HCT116 (cell line): ENCODE measurements around the gene RNF41. TPM values are rescaled to one million over a fixed set of nuclear protein-coding genes. Genes with fewer than 3 reads are reported as not detected.

Source experiments
- ATAC-seq: fragments of 200-7000 bp; cut with Tn5 transposase; 2 replicates; pipeline ENCODE4 v1.9.1; 2020; ENCODE audit warnings: mild to moderate bottlenecking, moderate library complexity
- BruUV-seq: library from RNA; stranded (reverse); fragments of 400-500 nt; replicated peaks from 2 replicates; lab custom pipeline; 2021; lab: Mats Ljungman, UMichigan
- CTCF ChIA-PET: fragments of 300-600 bp; sonication (Branson Sonifier 250); formaldehyde crosslinking; loops from one replicate; lab custom pipeline; 2021; ENCODE audit warnings: antibody characterized with exemption; lab: Charles Lee
- POLR2A ChIA-PET: fragments of 300-600, 350-600 bp; sonication (Branson Sonifier 250); formaldehyde crosslinking; loops from one replicate; lab custom pipeline; 2021; ENCODE audit warnings: antibody characterized with exemption; lab: Charles Lee
- RAD21 ChIA-PET, 2 experiments: fragments of 300-600 bp; sonication (Branson Sonifier 250); formaldehyde crosslinking; loops; one replicate each; lab custom pipeline; 2023; ENCODE audit warnings: low total read pairs in 2 of 2; ENCODE audit not compliant: uncharacterized antibody in 2 of 2, unreplicated experiment in 2 of 2, low non-redundant PET in 1 of 2; lab: Charles Lee
- DNase-seq: peaks from one replicate; pipeline ENCODE4 v3.0.0-alpha.2; 2010; ENCODE audit warnings: low read depth, low spot score
- H2AFZ ChIP-seq: fragments of 200-600 bp; shearing (Covaris generic), sonication (generic); 2 replicates; pipeline ENCODE4 v1.6.1; 2017; ENCODE audit warnings: low read depth, mixed run types, mixed read lengths, antibody characterized with exemption, low read length; ENCODE audit not compliant: poor library complexity, severe bottlenecking
- H3K27ac ChIP-seq: 2 replicates; pipeline ENCODE4 v1.5.1; 2012; ENCODE audit warnings: low read depth, low read length
- H3K27me3 ChIP-seq: fragments of 200-600 bp; sonication (generic); 2 replicates; pipeline ENCODE4 v1.6.1; 2016; ENCODE audit warnings: mixed run types, low read length, mixed read lengths; ENCODE audit not compliant: insufficient read depth
- H3K36me3 ChIP-seq, 2 experiments: fragments of 200-500 bp in 1 of 2; fragments of 200-600 bp in 1 of 2; sonication (Bioruptor generic) in 1 of 2; sonication (generic) in 1 of 2; 2 replicates each; pipeline versions ENCODE4 v1.5.1 to v1.6.1; 2014 to 2016; ENCODE audit warnings: low read length in 2 of 2, inconsistent platforms in 1 of 2, mixed read lengths in 1 of 2, mixed run types in 1 of 2; ENCODE audit not compliant: insufficient read depth in 2 of 2, control insufficient read depth in 1 of 2
- H3K4me1 ChIP-seq, 2 experiments: fragments of 200-600 bp in 1 of 2; sonication (generic) in 1 of 2; 2 replicates each; pipeline versions ENCODE4 v1.5.1 to v1.6.1; 2012 to 2017; ENCODE audit warnings: low read length in 2 of 2, inconsistent platforms in 1 of 2, mild to moderate bottlenecking in 1 of 2, mixed read lengths in 1 of 2, mixed run types in 1 of 2, moderate library complexity in 1 of 2; ENCODE audit not compliant: insufficient read depth in 2 of 2, control insufficient read depth in 1 of 2
- H3K4me2 ChIP-seq: fragments of 200-600 bp; sonication (generic); 2 replicates; pipeline ENCODE4 v1.6.1; 2017; ENCODE audit warnings: mixed run types, low read length, mixed read lengths
- H3K4me3 ChIP-seq, 2 experiments: fragments of 200-600 bp in 1 of 2; sonication (generic) in 1 of 2; replicated peaks in 1 of 2; 2 replicates each; pipeline ENCODE4 v1.5.1; 2011 to 2016; ENCODE audit warnings: low read length in 2 of 2, control low read depth in 1 of 2, low read depth in 1 of 2, mild to moderate bottlenecking in 1 of 2, mixed read lengths in 1 of 2, mixed run types in 1 of 2
- H3K79me2 ChIP-seq: fragments of 200-600 bp; sonication (generic); 2 replicates; pipeline ENCODE4 v1.6.1; 2017; ENCODE audit warnings: mild to moderate bottlenecking, mixed run types, low read length, moderate library complexity, mixed read lengths; ENCODE audit not compliant: insufficient read depth
- H3K9ac ChIP-seq: fragments of 200-600 bp; sonication (generic); 2 replicates; pipeline ENCODE4 v1.6.1; 2016; ENCODE audit warnings: low read length, mixed read lengths
- H3K9me2 ChIP-seq: fragments of 200-600 bp; sonication (generic), shearing (Covaris generic); 2 replicates; pipeline ENCODE4 v1.6.1; 2017; ENCODE audit warnings: mixed run types, mild to moderate bottlenecking, moderate library complexity; ENCODE audit not compliant: insufficient read depth
- H3K9me3 ChIP-seq, 2 experiments: fragments of 200-500 bp in 1 of 2; fragments of 200-600 bp in 1 of 2; sonication (Bioruptor generic) in 1 of 2; sonication (generic) in 1 of 2; 2 replicates each; pipeline ENCODE4 v1.6.1; 2014 to 2017; ENCODE audit warnings: low read length in 2 of 2, mixed read lengths in 2 of 2, inconsistent platforms in 1 of 2, low read depth in 1 of 2, mild to moderate bottlenecking in 1 of 2, mixed run types in 1 of 2, moderate library complexity in 1 of 2; ENCODE audit not compliant: control insufficient read depth in 1 of 2, insufficient read depth in 1 of 2
- H4K20me1 ChIP-seq: fragments of 200-600 bp; sonication (generic), shearing (Covaris generic); 2 replicates; pipeline ENCODE4 v1.6.1; 2017; ENCODE audit warnings: mixed run types, mild to moderate bottlenecking, moderate library complexity; ENCODE audit not compliant: insufficient read depth
- CBX3 ChIP-seq: IDR thresholded peaks from 2 replicates; pipeline ENCODE4 v1.6.1; 2012; ENCODE audit warnings: low read depth
- EZH2phosphoT487 ChIP-seq: fragments of 200-600 bp; IDR thresholded peaks from 2 replicates; pipeline ENCODE4 v1.6.1; 2018; ENCODE audit warnings: antibody characterized with exemption, borderline replicate concordance
- JUND ChIP-seq: IDR thresholded peaks from 2 replicates; pipeline ENCODE4 v1.6.1; 2012
- POLR2AphosphoS5 ChIP-seq: IDR thresholded peaks from 2 replicates; pipeline ENCODE4 v1.6.1; 2011; ENCODE audit warnings: mild to moderate bottlenecking, low read depth, low read length, moderate library complexity
- RAD21 ChIP-seq: IDR thresholded peaks from 2 replicates; pipeline ENCODE4 v1.6.1; 2012; ENCODE audit warnings: low read depth, mild to moderate bottlenecking
- SIN3A ChIP-seq: IDR thresholded peaks from 2 replicates; pipeline ENCODE4 v1.6.1; 2012; ENCODE audit warnings: low read depth
- SRF ChIP-seq: IDR thresholded peaks from 2 replicates; pipeline ENCODE4 v1.6.1; 2012; ENCODE audit warnings: low read depth
- intact Hi-C: fragments of 100-400 bp; cut with micrococcal nuclease; formaldehyde crosslinking; loops from 2 replicates; pipeline ENCODE4 v1.10.0; 2022
- total RNA-seq: library from RNA; stranded (reverse); gene quantifications from one replicate; pipeline ENCODE4 v1.2.1, GENCODE V29; 2021; ENCODE audit not compliant: unreplicated experiment
- TF ChIP-seq, protein P1 (sequence below): IDR thresholded peaks from 2 replicates; pipeline ENCODE4 v1.6.1; 2012
- TF ChIP-seq, protein P2 (sequence below): IDR thresholded peaks from 2 replicates; pipeline ENCODE4 v1.6.1; 2012
- TF ChIP-seq, protein P3 (sequence below), 3 experiments: fragments of 200-600 bp in 1 of 3; sonication (generic) in 1 of 3; IDR thresholded peaks in 2 of 3; conservative IDR thresholded peaks in 1 of 3; 2 replicates each; pipeline ENCODE4 v1.5.1; 2012 to 2017; ENCODE audit warnings: low read depth in 2 of 3, low read length in 2 of 3, antibody characterized with exemption in 1 of 3, borderline replicate concordance in 1 of 3, control low read depth in 1 of 3, mild to moderate bottlenecking in 1 of 3, mixed read lengths in 1 of 3, mixed run types in 1 of 3, moderate library complexity in 1 of 3; ENCODE audit not compliant: insufficient read depth in 1 of 3
- TF ChIP-seq, protein P4 (sequence below): IDR thresholded peaks from 2 replicates; pipeline ENCODE4 v1.6.1; 2011; ENCODE audit warnings: mild to moderate bottlenecking, low read length, moderate library complexity; ENCODE audit not compliant: insufficient replicate concordance; ENCODE audit errors: extremely low read depth

Gene RNF41
- total RNA-seq, 1 experiment from 2014 or later: 40.6 TPM

DNA sequence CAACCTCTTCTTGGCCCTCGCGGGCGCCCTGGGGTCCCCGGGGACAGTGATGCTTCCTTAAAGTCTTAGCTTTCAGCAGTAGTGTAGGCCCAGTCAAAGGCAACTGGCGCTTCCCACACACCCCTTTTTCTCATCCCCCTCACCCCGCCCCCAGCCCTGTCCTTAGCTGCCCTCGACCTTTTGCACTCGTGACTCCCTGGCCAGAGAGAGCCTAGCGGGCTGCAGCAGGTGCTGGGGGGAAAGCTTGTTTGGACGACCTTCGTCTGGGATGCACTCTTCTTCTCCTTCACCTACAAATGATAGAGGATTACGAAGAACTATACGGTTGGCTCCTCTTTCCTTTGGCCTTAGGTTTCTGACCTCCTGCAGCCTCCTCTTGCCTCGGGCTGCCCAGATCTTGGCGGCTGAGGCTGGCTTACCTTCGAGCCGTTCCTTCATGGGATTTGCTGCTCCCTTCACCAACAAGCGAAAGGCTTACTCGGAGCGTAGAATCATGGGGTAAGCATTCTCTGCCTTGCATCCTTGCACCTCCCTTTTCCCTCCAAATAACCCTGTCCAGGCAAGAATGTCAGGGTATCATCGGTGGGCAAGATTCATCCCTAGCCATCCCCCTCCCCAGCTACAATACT lies 45.8 kb upstream of the RNF41 start:
- POLR2A ChIA-PET: interaction anchor here (1.4 to 2.1 kb wide), 2 partner anchors 9 to 46 kb away, joined by 4 to 5 read pairs; partner anchors contain the start of genes ANKRD52 and RNF41
- H3K9ac ChIP-seq: peak overlapping the region; percentile 78
- DNase-seq (no peak), ATAC-seq (no peak)
- BruUV-seq: no TSS peak
- peak overlapping the region; percentile 65 to 75 for H3K4me3 ChIP-seq
- CTCF ChIA-PET: interaction anchor here (1.7 to 1.9 kb wide), 2 partner anchors 9 to 78 kb away, joined by 4 to 11 read pairs; partner anchors contain the start of gene ANKRD52
- no peaks in the 10 kb centered on the region for H3K27me3 ChIP-seq
- H3K4me2 ChIP-seq: peak overlapping the region; percentile 95
- H3K9me2 ChIP-seq: no peaks in the 10 kb centered on the region
- no peaks in the 10 kb centered on the region for H3K9me3 ChIP-seq
- intact Hi-C loops: loop anchor here (2.0 kb wide), 1 partner anchor 149 kb away; the partner anchor contains the start of gene ZC3H10
- RAD21 ChIA-PET: no interaction called here
- TF ChIP-seq EZH2phosphoT487 (no peak), CBX3 (no peak), JUND (no peak)
- TF ChIP-seq, protein P1, sequence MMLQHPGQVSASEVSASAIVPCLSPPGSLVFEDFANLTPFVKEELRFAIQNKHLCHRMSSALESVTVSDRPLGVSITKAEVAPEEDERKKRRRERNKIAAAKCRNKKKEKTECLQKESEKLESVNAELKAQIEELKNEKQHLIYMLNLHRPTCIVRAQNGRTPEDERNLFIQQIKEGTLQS: no peak
- H4K20me1 ChIP-seq: no peaks in the 10 kb centered on the region
- no peak overlapping the region; the same call in 1 of the 2 replicates for H3K27ac ChIP-seq
- peak overlapping the region; percentile 54 for H2AFZ ChIP-seq
- H3K36me3 ChIP-seq: peaks cover 4 to 25% of the 10 kb centered on the region in 2 experiments; a peak in 3 of 4 replicates
- no peaks in the 10 kb centered on the region for H3K79me2 ChIP-seq
- H3K4me1 ChIP-seq: peaks cover 3 to 24% of the 10 kb centered on the region in 2 experiments; a peak in 3 of 4 replicates

DNA sequence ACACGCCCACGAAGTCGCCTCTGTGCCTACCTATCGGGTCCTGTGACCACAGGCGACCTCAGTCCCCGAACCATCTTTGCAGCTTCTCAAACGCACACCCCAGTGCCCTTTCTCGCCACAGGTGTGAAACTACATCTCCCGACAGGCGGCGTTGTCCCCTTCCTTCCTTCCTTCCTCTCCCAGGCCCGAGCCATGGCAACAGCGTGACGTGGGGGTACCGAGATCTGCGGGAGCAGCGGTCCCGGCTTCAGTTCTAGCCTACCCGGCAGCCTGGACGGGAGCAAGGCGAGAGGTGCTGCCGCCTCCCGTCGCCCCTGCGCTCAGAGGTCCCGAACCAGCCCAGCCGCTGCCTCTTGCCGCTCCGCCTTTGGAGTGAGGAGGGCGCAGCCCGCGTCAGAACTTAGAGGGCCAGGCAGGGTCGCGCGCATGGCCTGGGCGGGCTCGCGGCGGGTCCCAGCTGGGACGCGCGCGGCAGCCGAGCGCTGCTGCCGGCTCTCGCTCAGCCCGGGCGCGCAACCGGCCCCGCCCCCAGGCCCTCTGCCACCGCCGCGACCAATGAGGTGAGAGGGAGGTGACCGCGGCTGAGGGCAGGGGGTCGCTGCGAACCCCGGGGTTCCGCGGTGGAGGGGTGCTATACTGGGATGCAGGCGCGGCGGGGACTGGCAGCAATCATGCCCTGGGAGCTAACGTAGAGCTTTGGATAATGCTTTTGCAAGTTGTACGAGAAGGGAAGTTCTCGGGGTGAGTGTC lies 45.1 kb upstream of the RNF41 start, which contains the start of gene COQ10A:
TSS of gene COQ10A (plus strand) at position 250 of the 750 bp plus-strand sequence. CDS start at position 427, 177 bp downstream.
- Histone ChIP-seq H2AFZ (peak within 1 kb of the TSS; percentile 81), H3K4me3 (peak within 1 kb of the TSS; percentile 65 to 75), H3K79me2 (no peaks in the 10 kb centered on the region), H3K27me3 (no peaks in the 10 kb centered on the region), H3K4me2 (peak within 1 kb of the TSS; percentile 95), H3K27ac (peak within 1 kb of the TSS; percentile 71), H3K9me3 (no peaks in the 10 kb centered on the region), H3K9me2 (no peaks in the 10 kb centered on the region), H3K4me1 (peaks cover 5 to 31% of the 10 kb centered on the region in 2 experiments), H3K36me3 (peaks cover 0 to 21% of the 10 kb centered on the region in 2 experiments; a peak in 2 of 4 replicates), H3K9ac (peak within 1 kb of the TSS; percentile 78), H4K20me1 (no peaks in the 10 kb centered on the region)
- intact Hi-C loops: loop anchor here (2.0 kb wide), 1 partner anchor 148 kb away; the partner anchor contains the start of gene ZC3H10
- BruUV-seq: no TSS peak
- ChIA-PET CTCF (interaction anchor here (0.6 to 1.9 kb wide), 5 partner anchors 8 to 77 kb away, joined by 3 to 11 read pairs (median 4); partner anchors contain the start of genes ANKRD52 and CNPY2), RAD21 (no interaction called here), POLR2A (interaction anchor here (0.9 to 2.1 kb wide), 5 partner anchors 8 to 370 kb away, joined by 3 to 7 read pairs (median 4); partner anchors contain the start of genes ANKRD52 and RNF41)
- DNase-seq (peak; percentile 78), ATAC-seq (peak; percentile 91)
- TF ChIP-seq, protein P2, sequence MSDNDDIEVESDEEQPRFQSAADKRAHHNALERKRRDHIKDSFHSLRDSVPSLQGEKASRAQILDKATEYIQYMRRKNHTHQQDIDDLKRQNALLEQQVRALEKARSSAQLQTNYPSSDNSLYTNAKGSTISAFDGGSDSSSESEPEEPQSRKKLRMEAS: peak; percentile 72
- TF ChIP-seq SRF: no peak
- TF ChIP-seq POLR2AphosphoS5: peak; percentile 84
- peak; percentile 67; the same call in 1 of the 2 replicates for TF ChIP-seq SIN3A
- TF ChIP-seq, protein P1: no peak
- peak; percentile 49 for TF ChIP-seq RAD21
- TF ChIP-seq, protein P3, sequence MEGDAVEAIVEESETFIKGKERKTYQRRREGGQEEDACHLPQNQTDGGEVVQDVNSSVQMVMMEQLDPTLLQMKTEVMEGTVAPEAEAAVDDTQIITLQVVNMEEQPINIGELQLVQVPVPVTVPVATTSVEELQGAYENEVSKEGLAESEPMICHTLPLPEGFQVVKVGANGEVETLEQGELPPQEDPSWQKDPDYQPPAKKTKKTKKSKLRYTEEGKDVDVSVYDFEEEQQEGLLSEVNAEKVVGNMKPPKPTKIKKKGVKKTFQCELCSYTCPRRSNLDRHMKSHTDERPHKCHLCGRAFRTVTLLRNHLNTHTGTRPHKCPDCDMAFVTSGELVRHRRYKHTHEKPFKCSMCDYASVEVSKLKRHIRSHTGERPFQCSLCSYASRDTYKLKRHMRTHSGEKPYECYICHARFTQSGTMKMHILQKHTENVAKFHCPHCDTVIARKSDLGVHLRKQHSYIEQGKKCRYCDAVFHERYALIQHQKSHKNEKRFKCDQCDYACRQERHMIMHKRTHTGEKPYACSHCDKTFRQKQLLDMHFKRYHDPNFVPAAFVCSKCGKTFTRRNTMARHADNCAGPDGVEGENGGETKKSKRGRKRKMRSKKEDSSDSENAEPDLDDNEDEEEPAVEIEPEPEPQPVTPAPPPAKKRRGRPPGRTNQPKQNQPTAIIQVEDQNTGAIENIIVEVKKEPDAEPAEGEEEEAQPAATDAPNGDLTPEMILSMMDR (IDR thresholded peaks at IDR 0.05 in 2 of 3, conservative IDR thresholded peaks at IDR 0.05 in 1 of 3; ENCODE audit: borderline replicate concordance in 1 of 3, insufficient read depth in 1 of 3, low read depth in 2 of 3, low read length in 2 of 3): peak; percentile 45 to 72 (median 54)
- TF ChIP-seq, protein P4, sequence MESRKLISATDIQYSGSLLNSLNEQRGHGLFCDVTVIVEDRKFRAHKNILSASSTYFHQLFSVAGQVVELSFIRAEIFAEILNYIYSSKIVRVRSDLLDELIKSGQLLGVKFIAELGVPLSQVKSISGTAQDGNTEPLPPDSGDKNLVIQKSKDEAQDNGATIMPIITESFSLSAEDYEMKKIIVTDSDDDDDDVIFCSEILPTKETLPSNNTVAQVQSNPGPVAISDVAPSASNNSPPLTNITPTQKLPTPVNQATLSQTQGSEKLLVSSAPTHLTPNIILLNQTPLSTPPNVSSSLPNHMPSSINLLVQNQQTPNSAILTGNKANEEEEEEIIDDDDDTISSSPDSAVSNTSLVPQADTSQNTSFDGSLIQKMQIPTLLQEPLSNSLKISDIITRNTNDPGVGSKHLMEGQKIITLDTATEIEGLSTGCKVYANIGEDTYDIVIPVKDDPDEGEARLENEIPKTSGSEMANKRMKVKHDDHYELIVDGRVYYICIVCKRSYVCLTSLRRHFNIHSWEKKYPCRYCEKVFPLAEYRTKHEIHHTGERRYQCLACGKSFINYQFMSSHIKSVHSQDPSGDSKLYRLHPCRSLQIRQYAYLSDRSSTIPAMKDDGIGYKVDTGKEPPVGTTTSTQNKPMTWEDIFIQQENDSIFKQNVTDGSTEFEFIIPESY: no peak
